Activated CD4-positive, alpha-beta T cell treated with anti-CD3 and anti-CD28 coated beads, Interleukin-2, amount 10 ng/mL, durations not matched to agents 24 days and 14 days (primary cell): ENCODE measurements around the gene ANGPT4. TPM values are rescaled to one million over a fixed set of nuclear protein-coding genes. Genes with fewer than 3 reads are reported as not detected.
"Not testable (repeated sequence)": the region's sequence is repeated elsewhere in the genome, so short reads cannot be mapped to it uniquely, and the experiment has no call there.

Experiments
- DNase-seq: peaks from one replicate; pipeline ENCODE4 v3.0.0; 2022
- H3K27ac Mint-ChIP-seq: one replicate; pipeline ENCODE4 v1.8.0; 2022; ENCODE audit warnings: mild to moderate bottlenecking, mixed read lengths
- H3K27me3 Mint-ChIP-seq: one replicate; pipeline ENCODE4 v1.8.0; 2022; ENCODE audit warnings: mixed read lengths
- H3K36me3 Mint-ChIP-seq: one replicate; pipeline ENCODE4 v1.8.0; 2022; ENCODE audit warnings: low read depth, mild to moderate bottlenecking, mixed read lengths
- H3K4me1 Mint-ChIP-seq: one replicate; pipeline ENCODE4 v1.8.0; 2021; ENCODE audit warnings: mixed read lengths
- H3K4me3 Mint-ChIP-seq: one replicate; pipeline ENCODE4 v1.8.0; 2022; ENCODE audit warnings: mild to moderate bottlenecking, moderate library complexity, mixed read lengths
- H3K9me3 Mint-ChIP-seq: one replicate; pipeline ENCODE4 v1.8.0; 2021; ENCODE audit warnings: mixed read lengths
- intact Hi-C: fragments of 100-400 bp; cut with micrococcal nuclease; formaldehyde crosslinking; loops from one replicate; pipeline ENCODE4 v1.15.1; 2023
- total RNA-seq: library from RNA; stranded (reverse); gene quantifications from 2 replicates; pipeline ENCODE4 v1.2.3, GENCODE V29; 2022

ANGPT4 gene
- total RNA-seq, 1 donor from 2014 or later = not detected

GRCh38 chr20:868279-868678 is 47.9 kb downstream of the ANGPT4 start:
- no peak overlapping the region for H3K4me3 Mint-ChIP-seq
- peaks cover 4% of the 10 kb centered on the region for H3K4me1 Mint-ChIP-seq
- no peaks in the 10 kb centered on the region for H3K36me3 Mint-ChIP-seq

DNA sequence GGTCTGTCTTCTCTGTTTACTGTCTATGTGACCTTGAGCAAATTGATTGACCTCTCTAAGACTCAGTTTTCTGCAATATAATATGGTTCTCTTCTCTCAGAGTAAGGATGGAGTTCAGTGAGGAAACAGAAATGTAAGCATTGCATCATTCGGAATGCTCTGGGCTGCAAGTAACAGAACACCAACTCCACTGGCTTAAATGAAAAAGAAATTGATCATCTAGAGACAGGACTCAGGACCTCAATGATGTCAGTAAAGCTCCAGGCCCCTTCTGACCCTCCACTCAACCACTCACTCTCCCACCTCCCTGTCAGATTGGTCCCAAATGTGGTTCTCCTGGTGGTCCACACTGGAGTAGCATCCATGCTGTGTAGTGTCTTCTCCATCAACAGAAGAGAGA is 50.7 kb downstream of the ANGPT4 start:
- no peak overlapping the region for H3K4me3 Mint-ChIP-seq
- H3K27ac Mint-ChIP-seq = no peak overlapping the region
- no peaks in the 10 kb centered on the region for H3K36me3 Mint-ChIP-seq
- H3K9me3 Mint-ChIP-seq = peaks cover 1% of the 10 kb centered on the region
- no peak for DNase-seq
- intact Hi-C loops = no loop called here
- no peaks in the 10 kb centered on the region for H3K27me3 Mint-ChIP-seq
- peaks cover 10% of the 10 kb centered on the region for H3K4me1 Mint-ChIP-seq

More at GRCh38 chr20:868279-868678, 47.9 kb downstream of the ANGPT4 start:
- intact Hi-C loops = no loop called here
- H3K27me3 Mint-ChIP-seq = no peaks in the 10 kb centered on the region
- no peak for DNase-seq
- no peaks in the 10 kb centered on the region for H3K9me3 Mint-ChIP-seq
- H3K27ac Mint-ChIP-seq = no peak overlapping the region

GRCh38 chr20:860891-861290 is 55.2 kb downstream of the ANGPT4 start:
- DNase-seq = no peak
- Mint-ChIP-seq H3K27me3 (no peaks in the 10 kb centered on the region), H3K4me1 (peaks cover 50% of the 10 kb centered on the region), H3K36me3 (peaks cover 8% of the 10 kb centered on the region), H3K27ac (peak overlapping the region; percentile 38), H3K4me3 (no peak overlapping the region), H3K9me3 (peaks cover 4% of the 10 kb centered on the region)
- intact Hi-C loops = no loop called here

DNA sequence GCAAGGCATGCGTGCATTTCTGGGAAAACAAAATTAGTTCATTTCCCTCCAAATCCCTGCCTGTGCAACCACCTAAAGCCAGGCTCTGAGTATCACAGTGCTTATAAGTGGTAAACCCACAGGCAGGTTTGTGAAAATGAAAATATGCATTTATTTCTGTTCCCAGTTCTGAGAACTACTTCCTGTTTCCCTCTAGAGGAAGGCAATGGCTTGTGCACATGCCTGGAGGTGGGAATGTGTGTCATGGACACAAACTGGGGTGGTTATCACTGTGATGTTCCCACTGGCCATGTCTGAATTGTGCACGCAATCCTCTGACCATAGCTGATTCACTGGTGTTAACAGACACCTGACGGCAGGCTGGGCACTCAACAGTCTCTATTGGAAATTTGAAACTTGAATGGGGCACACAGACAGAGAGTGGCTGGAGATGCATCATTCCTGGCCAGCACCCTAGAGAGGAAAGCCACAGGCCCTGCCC is 56.3 kb downstream of the ANGPT4 start:
- intact Hi-C loops = loop anchor here (5.0 kb wide), 1 partner anchor 37 kb away; no protein-coding TSS in a partner anchor
- H3K27me3 Mint-ChIP-seq = no peaks in the 10 kb centered on the region
- DNase-seq = peak; percentile 66
- peaks cover 8% of the 10 kb centered on the region for H3K36me3 Mint-ChIP-seq
- H3K4me3 Mint-ChIP-seq = peak overlapping the region; percentile 61
- H3K4me1 Mint-ChIP-seq = peaks cover 50% of the 10 kb centered on the region
- peak overlapping the region; percentile 78 for H3K27ac Mint-ChIP-seq
- H3K9me3 Mint-ChIP-seq = peaks cover 4% of the 10 kb centered on the region

DNA sequence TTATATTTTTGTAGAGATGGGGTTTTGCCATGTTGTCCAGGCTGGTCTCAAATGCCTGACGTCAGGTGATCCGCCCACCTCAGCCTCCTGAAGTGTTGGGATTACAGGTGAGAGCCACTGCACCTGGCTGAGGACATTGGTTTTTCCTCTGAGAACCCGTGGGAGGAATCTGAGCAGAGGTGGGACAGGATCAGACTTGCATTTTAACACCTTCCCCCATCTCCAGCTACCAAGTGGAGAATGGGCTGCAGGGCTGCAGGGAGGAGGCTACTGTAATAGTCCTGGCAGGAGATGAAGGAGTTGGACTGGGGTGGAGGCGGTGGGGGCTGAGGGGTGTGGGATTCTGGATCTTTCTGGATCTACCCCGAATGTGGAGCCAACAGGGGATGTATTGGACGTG is 58.1 kb downstream of the ANGPT4 start:
- Mint-ChIP-seq H3K27me3 (no peaks in the 10 kb centered on the region), H3K4me1 (peaks cover 59% of the 10 kb centered on the region), H3K9me3 (peaks cover 4% of the 10 kb centered on the region), H3K4me3 (no peak overlapping the region), H3K27ac (no peak overlapping the region), H3K36me3 (peaks cover 17% of the 10 kb centered on the region)
- intact Hi-C loops = loop anchor here (5.0 kb wide), 1 partner anchor 36 kb away; no protein-coding TSS in a partner anchor
- no peak for DNase-seq

DNA sequence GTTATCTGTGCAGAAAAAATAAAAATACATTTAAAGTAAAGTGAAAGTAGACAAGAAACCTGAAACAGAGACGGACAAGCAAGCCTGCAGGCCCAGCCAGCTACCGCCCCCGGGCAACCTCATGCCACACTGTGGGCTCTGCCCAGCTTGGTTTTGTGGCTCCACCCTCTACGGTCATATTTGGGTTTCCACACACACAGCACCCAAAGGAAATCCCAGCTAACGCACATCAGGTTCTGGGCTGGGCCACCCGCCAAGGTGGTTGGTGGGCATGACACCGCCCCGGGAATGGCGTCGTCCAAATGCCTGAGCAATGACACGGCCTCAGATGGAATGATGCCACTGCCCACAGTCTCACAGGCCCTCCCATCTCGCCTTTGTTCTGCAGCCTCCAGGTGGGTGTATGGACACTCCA is 59.8 kb downstream of the ANGPT4 start:
- DNase-seq = peak; percentile 75
- H3K4me3 Mint-ChIP-seq = peak overlapping the region; percentile 38
- peaks cover 4% of the 10 kb centered on the region for H3K9me3 Mint-ChIP-seq
- intact Hi-C loops = loop anchor here (5.0 kb wide), 1 partner anchor 34 kb away; no protein-coding TSS in a partner anchor
- H3K27me3 Mint-ChIP-seq = no peaks in the 10 kb centered on the region
- peak overlapping the region; percentile 65 for H3K27ac Mint-ChIP-seq
- peaks cover 24% of the 10 kb centered on the region for H3K36me3 Mint-ChIP-seq
- peaks cover 65% of the 10 kb centered on the region for H3K4me1 Mint-ChIP-seq

- Mint-ChIP-seq H3K4me3 (no peak overlapping the region), H3K36me3 (peaks cover 28% of the 10 kb centered on the region), H3K27me3 (no peaks in the 10 kb centered on the region), H3K9me3 (peaks cover 7% of the 10 kb centered on the region), H3K4me1 (peaks cover 66% of the 10 kb centered on the region), H3K27ac (peak overlapping the region; percentile 65)
- no peak for DNase-seq
- intact Hi-C loops = loop anchor here (5.0 kb wide), 1 partner anchor 33 kb away; no protein-coding TSS in a partner anchor
Observed at GRCh38 chr20:855466-856360, 60.4 kb downstream of the ANGPT4 start.

DNA sequence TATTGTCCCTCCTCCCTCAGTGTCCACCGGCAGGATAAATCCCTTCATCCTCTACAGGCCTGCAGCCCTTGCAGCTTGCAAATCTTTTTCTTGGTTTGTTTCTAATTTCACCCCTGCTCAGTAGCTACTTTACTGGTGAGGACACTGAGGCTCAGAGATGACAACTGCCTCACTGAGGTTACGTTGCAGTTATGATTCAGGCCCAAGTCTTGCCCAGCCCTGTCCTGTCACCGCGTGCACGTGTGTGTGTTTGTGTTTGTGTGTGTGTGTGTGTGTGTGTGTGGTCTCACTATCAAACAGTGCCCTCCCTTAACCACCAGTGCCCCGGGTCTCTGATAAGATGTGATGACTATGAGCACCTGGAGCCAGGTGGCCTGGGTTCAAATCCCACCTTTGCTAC is 61.5 kb downstream of the ANGPT4 start:
- H3K36me3 Mint-ChIP-seq = peaks cover 37% of the 10 kb centered on the region
- peak overlapping the region; percentile 63 for H3K27ac Mint-ChIP-seq
- H3K9me3 Mint-ChIP-seq = peaks cover 8% of the 10 kb centered on the region
- H3K27me3 Mint-ChIP-seq = no peaks in the 10 kb centered on the region
- no peak for DNase-seq
- no peak overlapping the region for H3K4me3 Mint-ChIP-seq
- intact Hi-C loops = no loop called here
- H3K4me1 Mint-ChIP-seq = peaks cover 64% of the 10 kb centered on the region

DNA sequence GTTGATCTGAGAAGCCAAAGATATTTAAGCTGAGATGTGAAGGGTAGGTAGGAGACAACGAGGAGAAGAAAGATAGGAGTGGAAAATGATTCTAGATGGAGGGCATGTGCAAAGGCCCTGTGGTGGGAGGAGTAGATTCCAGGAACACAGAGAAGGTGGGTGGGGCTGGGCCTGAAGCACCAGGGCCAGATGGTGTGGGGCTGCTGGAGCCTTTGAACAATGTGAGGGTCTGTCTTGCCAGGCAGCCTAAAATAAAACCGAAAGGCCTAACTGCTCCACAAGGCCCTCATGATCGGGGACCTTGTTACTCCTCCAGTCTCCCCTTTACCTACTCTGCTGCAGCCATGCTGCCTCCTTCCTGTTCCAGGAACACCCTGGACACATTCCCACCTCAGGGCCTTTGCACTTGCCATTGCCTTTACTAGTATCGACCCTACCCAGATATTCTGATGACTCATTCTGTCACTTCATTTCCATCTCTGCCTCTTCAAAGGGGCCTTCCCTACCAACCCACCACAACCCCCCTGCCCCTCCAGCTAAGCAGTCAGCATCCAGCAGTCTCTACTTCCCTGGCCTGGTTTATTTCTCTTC is 62.6 kb downstream of the ANGPT4 start:
- H3K4me3 Mint-ChIP-seq = no peak overlapping the region
- intact Hi-C loops = no loop called here
- H3K4me1 Mint-ChIP-seq = peaks cover 56% of the 10 kb centered on the region
- H3K36me3 Mint-ChIP-seq = peaks cover 39% of the 10 kb centered on the region
- peak overlapping the region; percentile 63 for H3K27ac Mint-ChIP-seq
- no peaks in the 10 kb centered on the region for H3K27me3 Mint-ChIP-seq
- DNase-seq = no peak
- peaks cover 8% of the 10 kb centered on the region for H3K9me3 Mint-ChIP-seq

GRCh38 chr20:848731-849130 is 67.4 kb downstream of the ANGPT4 start:
- intact Hi-C loops = loop anchor here (10.0 kb wide), 2 partner anchors 304 to 616 kb away; partner anchors contain the start of genes CSNK2A1 and NSFL1C
- H3K9me3 Mint-ChIP-seq, DNase-seq, H3K4me3 Mint-ChIP-seq, H3K27ac Mint-ChIP-seq, H3K27me3 Mint-ChIP-seq: not testable (repeated sequence)
- Mint-ChIP-seq H3K4me1 (peaks cover 57% of the 10 kb centered on the region), H3K36me3 (peaks cover 31% of the 10 kb centered on the region)

- Mint-ChIP-seq H3K4me1 (peaks cover 54% of the 10 kb centered on the region), H3K36me3 (peaks cover 27% of the 10 kb centered on the region), H3K27me3 (no peaks in the 10 kb centered on the region), H3K9me3 (peaks cover 8% of the 10 kb centered on the region), H3K4me3 (no peak overlapping the region), H3K27ac (no peak overlapping the region)
- no peak for DNase-seq
- intact Hi-C loops = loop anchor here (10.0 kb wide), 2 partner anchors 303 to 617 kb away; partner anchors contain the start of genes CSNK2A1 and NSFL1C
Observed at GRCh38 chr20:848193-848592, 67.9 kb downstream of the ANGPT4 start.

- peaks cover 22% of the 10 kb centered on the region for H3K36me3 Mint-ChIP-seq
- H3K27ac Mint-ChIP-seq = peak overlapping the region; percentile 83
- H3K4me1 Mint-ChIP-seq = peaks cover 53% of the 10 kb centered on the region
- intact Hi-C loops = loop anchor here (10.0 kb wide), 2 partner anchors 302 to 618 kb away; partner anchors contain the start of genes CSNK2A1 and NSFL1C
- peak overlapping the region; percentile 87 for H3K4me3 Mint-ChIP-seq
- DNase-seq = peak; percentile 90
- peaks cover 8% of the 10 kb centered on the region for H3K9me3 Mint-ChIP-seq
- H3K27me3 Mint-ChIP-seq = no peaks in the 10 kb centered on the region
Observed at GRCh38 chr20:846894-847278, 69.2 kb downstream of the ANGPT4 start.

- intact Hi-C loops = loop anchor here (10.0 kb wide), 2 partner anchors 301 to 619 kb away; partner anchors contain the start of genes CSNK2A1 and NSFL1C
- Mint-ChIP-seq H3K27ac (peak overlapping the region; percentile 83), H3K36me3 (peaks cover 18% of the 10 kb centered on the region), H3K9me3 (peaks cover 8% of the 10 kb centered on the region), H3K4me3 (peak overlapping the region; percentile 87), H3K4me1 (peaks cover 51% of the 10 kb centered on the region), H3K27me3 (no peaks in the 10 kb centered on the region)
- DNase-seq = peak; percentile 75
Observed at GRCh38 chr20:845941-846893, 69.9 kb downstream of the ANGPT4 start.
